Measurements from ENCODE around the gene TWIST2. TPM values are rescaled to one million over a fixed set of nuclear protein-coding genes. Genes with fewer than 3 reads are reported as not detected.

The TWIST2 gene
- total and polyA plus RNA-seq, 9 of the 15 experiments (the other 6 are each of a cell fraction or from before 2014, with no cell fraction given): not detected

DNA sequence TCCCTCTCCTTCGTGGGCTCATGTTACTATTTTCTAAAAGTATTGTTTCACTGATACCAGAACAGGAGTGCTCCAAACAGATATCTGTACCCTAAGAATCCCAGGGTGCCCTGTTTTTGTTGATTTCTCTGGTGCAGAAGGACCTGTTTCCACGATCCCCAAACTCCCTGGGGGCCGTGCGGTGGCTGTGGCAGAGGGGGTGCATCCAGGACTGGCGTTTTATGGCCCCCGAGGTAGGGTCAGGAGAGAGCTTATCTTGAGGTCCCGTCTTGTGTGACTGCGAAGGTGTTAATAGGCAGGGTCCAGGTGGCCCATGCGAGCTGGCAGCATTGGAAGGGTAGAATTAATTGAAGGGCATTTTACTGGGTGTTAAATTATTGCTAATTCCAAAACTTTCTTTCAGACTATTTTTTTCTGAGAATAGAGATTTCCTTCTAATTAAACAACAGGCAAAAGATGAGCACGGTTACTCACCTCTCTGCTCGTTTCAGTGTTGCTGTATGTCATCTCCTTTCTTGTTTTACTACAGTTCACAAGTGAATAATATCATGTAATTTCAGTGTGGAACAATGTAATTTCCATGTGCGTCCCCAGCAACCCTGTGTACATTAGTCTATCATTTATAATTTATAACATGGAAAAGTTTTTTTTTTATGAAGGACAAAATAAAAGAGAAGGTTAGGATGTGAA lies 8.2 kb downstream of the TWIST2 start:
- DNase-seq (ENCODE audit: extremely low read depth in 1 of 4, low spot score in 3 of 4) (no peak), ATAC-seq (no peak), FAIRE-seq (no peak)
- H3K36me3 ChIP-seq (ENCODE audit: control insufficient read depth, insufficient read depth, low read length): no peaks in the 10 kb centered on the region
- no peaks in the 10 kb centered on the region for H3K9me1 ChIP-seq (ENCODE audit: control insufficient read depth, insufficient read depth, low read length)
- peaks cover 6 to 40% of the 10 kb centered on the region in 2 experiments; a peak in 4 of 5 replicates for H3K27me3 ChIP-seq (ENCODE audit: control insufficient read depth in 2 of 2, insufficient read depth in 2 of 2, low read length in 2 of 2)
- no peaks in the 10 kb centered on the region for H4K20me1 ChIP-seq (replicated peaks; ENCODE audit: control insufficient read depth, insufficient read depth, low read length)
- BruUV-seq (replicated peaks): no TSS peak
- CTCF ChIA-PET (ENCODE audit: low intra/inter-chr PET ratio): no interaction called here
- no peaks in the 10 kb centered on the region for H3K4me1 ChIP-seq (replicated peaks in 1 of 2; ENCODE audit: control insufficient read depth in 2 of 2, insufficient read depth in 2 of 2, low read length in 2 of 2)
- intact Hi-C loops (cut with micrococcal nuclease) (no loop called here), in situ Hi-C loops (cut with MboI) (no loop called here)
- POLR2A ChIA-PET: no interaction called here
- no peak overlapping the region for H3K4me2 ChIP-seq (ENCODE audit: insufficient read depth, low read length)
- H2AFZ ChIP-seq (ENCODE audit: low read depth, low read length): no peak overlapping the region
- no peaks in the 10 kb centered on the region for H3K9me3 ChIP-seq (replicated peaks; ENCODE audit: control insufficient read depth, insufficient read depth, low read depth, low read length)
- no peaks in the 10 kb centered on the region for H3K79me2 ChIP-seq (ENCODE audit: control insufficient read depth, insufficient read depth, low read length)
- under 1% methylated on average over 10 of the region's 12 CpGs for WGBS (ENCODE audit: insufficient coverage, low coverage, missing lambda C conversion rate)
- no peak overlapping the region for H3K9ac ChIP-seq (ENCODE audit: insufficient read depth in 1 of 2, low read depth in 2 of 2, low read length in 2 of 2)
- H3K4me3 ChIP-seq: no peak overlapping the region
- H3K27ac ChIP-seq (ENCODE audit: extremely low read depth, low read depth, low read length): no peak overlapping the region
- TF ChIP-seq TARDBP (IDR thresholded peaks at IDR 0.05): no peak
- no peak for TF ChIP-seq FOXA1 (IDR thresholded peaks at IDR 0.05; ENCODE audit: borderline replicate concordance)
- no peak for TF ChIP-seq ZNF41 (CRISPR knock-in tag; conservative IDR thresholded peaks at IDR 0.05)
- TF ChIP-seq NEUROD1 (IDR thresholded peaks at IDR 0.05; ENCODE audit: borderline replicate concordance, low read depth, low read length, partially characterized antibody): no peak
- TF ChIP-seq BRF1 (IDR thresholded peaks at IDR 0.05; ENCODE audit: borderline replicate concordance, extremely low read depth, insufficient read length): no peak
- TF ChIP-seq THAP7 (CRISPR knock-in tag; IDR thresholded peaks at IDR 0.05): no peak
- no peak for TF ChIP-seq ZNF263 (CRISPR knock-in tag; IDR thresholded peaks at IDR 0.05; ENCODE audit: borderline replicate concordance)
- TF ChIP-seq BRD9 (IDR thresholded peaks at IDR 0.05; ENCODE audit: low read depth, partially characterized antibody): no peak
- no peak for TF ChIP-seq JUND (IDR thresholded peaks at IDR 0.05; ENCODE audit: borderline replicate concordance, low read depth, low read length)
- TF ChIP-seq JUND (tag; IDR thresholded peaks at IDR 0.05; ENCODE audit: borderline replicate concordance, low read depth, low read length): no peak
- TF ChIP-seq ZNF232 (CRISPR knock-in tag; IDR thresholded peaks at IDR 0.05): no peak

Data from K562 (cell line).